GM23338 (cell line): ENCODE measurements around the gene MORC4. TPM values are rescaled to one million over a fixed set of nuclear protein-coding genes. Genes with fewer than 3 reads are reported as not detected.

Experiments
- ATAC-seq: fragments of 200-7000 bp; cut with Tn5 transposase; 3 replicates; pipeline ENCODE4 v1.9.1; 2020
- DNase-seq: peaks from one replicate; pipeline ENCODE4 v3.0.0-alpha.2; 2015; ENCODE audit warnings: low spot score
- H2AFZ ChIP-seq: fragments of 200-600 bp; sonication (generic); 2 replicates; pipeline ENCODE4 v1.8.0; 2016; ENCODE audit warnings: antibody characterized with exemption, mild to moderate bottlenecking, moderate library complexity
- H3F3A ChIP-seq: fragments of 200-600 bp; sonication (generic); replicated peaks from 2 replicates; pipeline ENCODE4 v1.8.0; 2017; ENCODE audit warnings: antibody characterized with exemption, mixed run types, low read depth
- H3K27ac ChIP-seq: fragments of 200-600 bp; sonication (generic); 2 replicates; pipeline ENCODE4 v1.6.1; 2016; ENCODE audit warnings: low read depth
- H3K27me3 ChIP-seq: fragments of 200-600 bp; sonication (generic); 2 replicates; pipeline ENCODE4 v1.8.0; 2016; ENCODE audit warnings: mild to moderate bottlenecking, mixed run types, moderate library complexity; ENCODE audit not compliant: insufficient read depth
- H3K36me3 ChIP-seq: fragments of 200-600 bp; sonication (generic); 2 replicates; pipeline ENCODE4 v1.8.0; 2016; ENCODE audit warnings: mild to moderate bottlenecking; ENCODE audit not compliant: insufficient read depth
- H3K4me1 ChIP-seq: fragments of 200-600 bp; sonication (generic); 2 replicates; pipeline ENCODE4 v1.8.0; 2016; ENCODE audit warnings: mild to moderate bottlenecking, moderate library complexity; ENCODE audit not compliant: insufficient read depth
- H3K4me2 ChIP-seq: fragments of 200-600 bp; sonication (generic); 2 replicates; pipeline ENCODE4 v1.7.1; 2017; ENCODE audit warnings: mixed run types
- H3K4me3 ChIP-seq: fragments of 200-600 bp; sonication (generic); 2 replicates; pipeline ENCODE4 v1.6.1; 2016; ENCODE audit warnings: mixed run types
- H3K79me2 ChIP-seq: fragments of 200-600 bp; sonication (generic); replicated peaks from 2 replicates; pipeline ENCODE4 v1.8.0; 2017; ENCODE audit warnings: mild to moderate bottlenecking; ENCODE audit not compliant: insufficient read depth
- H3K9me2 ChIP-seq: fragments of 200-600 bp; sonication (generic); 2 replicates; pipeline ENCODE4 v1.8.0; 2017; ENCODE audit not compliant: insufficient read depth
- H4K20me1 ChIP-seq: fragments of 200-600 bp; sonication (generic); replicated peaks from 2 replicates; pipeline ENCODE4 v1.8.0; 2017; ENCODE audit warnings: mild to moderate bottlenecking; ENCODE audit not compliant: insufficient read depth
- H3K27ac Mint-ChIP-seq: 2 replicates; pipeline ENCODE4 v1.8.0; 2020; ENCODE audit warnings: inconsistent platforms, mild to moderate bottlenecking, moderate library complexity, mixed read lengths
- H3K27me3 Mint-ChIP-seq: 3 replicates; pipeline ENCODE4 v1.8.0; 2022; ENCODE audit warnings: low read depth, mild to moderate bottlenecking, moderate library complexity, mixed read lengths, inconsistent platforms; ENCODE audit not compliant: insufficient read depth, poor library complexity
- H3K36me3 Mint-ChIP-seq: 3 replicates; pipeline ENCODE4 v1.8.0; 2021; ENCODE audit warnings: low read depth, mild to moderate bottlenecking, inconsistent platforms, moderate library complexity, mixed read lengths
- H3K4me1 Mint-ChIP-seq: 3 replicates; pipeline ENCODE4 v1.8.0; 2020; ENCODE audit warnings: mild to moderate bottlenecking, inconsistent platforms, mixed read lengths
- H3K4me3 Mint-ChIP-seq: 3 replicates; pipeline ENCODE4 v1.8.0; 2021; ENCODE audit warnings: moderate library complexity, mild to moderate bottlenecking, inconsistent platforms, mixed read lengths
- H3K9me3 Mint-ChIP-seq: 3 replicates; pipeline ENCODE4 v1.8.0; 2020; ENCODE audit warnings: moderate library complexity, mild to moderate bottlenecking, inconsistent platforms, mixed read lengths
- CREB1 ChIP-seq: fragments of 250-450 bp; sonication (Bioruptor Pico); IDR thresholded peaks from 2 replicates; pipeline ENCODE4 v1.5.0; 2020; ENCODE audit warnings: low read depth, mild to moderate bottlenecking, moderate library complexity
- EZH2 ChIP-seq: fragments of 200-600 bp; sonication (generic); IDR thresholded peaks from one replicate; pipeline ENCODE4 v1.8.0; 2017; ENCODE audit warnings: antibody characterized with exemption, mild to moderate bottlenecking, low read depth; ENCODE audit not compliant: unreplicated experiment
- EZH2phosphoT487 ChIP-seq: fragments of 200-600 bp; sonication (generic); IDR thresholded peaks from one replicate; pipeline ENCODE4 v1.8.1; 2018; ENCODE audit warnings: antibody characterized with exemption; ENCODE audit not compliant: unreplicated experiment
- POLR2AphosphoS5 ChIP-seq: IDR thresholded peaks from 2 replicates; pipeline ENCODE4 v1.6.1; 2016; ENCODE audit warnings: antibody characterized with exemption, low read depth
- REST ChIP-seq: IDR thresholded peaks from one replicate; pipeline ENCODE4 v1.6.1; 2018; ENCODE audit warnings: antibody characterized with exemption; ENCODE audit not compliant: unreplicated experiment
- ZNF114 ChIP-seq: fragments of 250-450 bp; sonication (Bioruptor Pico); IDR thresholded peaks from 2 replicates; pipeline ENCODE4 v1.5.0; 2020; ENCODE audit warnings: mild to moderate bottlenecking, moderate library complexity
- ZNF331 ChIP-seq: fragments of 250-450 bp; sonication (Bioruptor Pico); IDR thresholded peaks from 2 replicates; pipeline ENCODE4 v1.5.0; 2020; ENCODE audit warnings: low read depth, mild to moderate bottlenecking, moderate library complexity
- ZNF462 ChIP-seq: fragments of 250-450 bp; sonication (Bioruptor Pico); IDR thresholded peaks from 2 replicates; pipeline ENCODE4 v1.5.0; 2020; ENCODE audit warnings: mild to moderate bottlenecking, moderate library complexity
- polyA plus RNA-seq: library from polyadenylated mRNA; unstranded; fragments of >200 nt; fragmentation: Nextera tagmentation; extraction: Ambion mirVana; gene quantifications from 2 replicates; pipeline ENCODE4 v1.2.1, GENCODE V29; 2016
- total RNA-seq: library from RNA; depleted of rRNA; stranded (reverse); fragments of >200 nt; shearing (Covaris generic); gene quantifications from 2 replicates; pipeline ENCODE4 v1.2.3, GENCODE V29; 2014
- TF ChIP-seq, protein P1 (sequence below), 2 experiments: fragments of 200-600 bp in 1 of 2; sonication (generic) in 1 of 2; conservative IDR thresholded peaks; 2 replicates each; pipeline versions ENCODE4 v1.5.1 to v1.6.1; 2016 to 2017; ENCODE audit warnings: antibody characterized with exemption in 2 of 2, low read depth in 2 of 2, mild to moderate bottlenecking in 2 of 2, moderate library complexity in 1 of 2

The MORC4 gene
- total and polyA plus RNA-seq, 2 experiments from 2014 or later: 1.6 to 1.7 TPM

DNA sequence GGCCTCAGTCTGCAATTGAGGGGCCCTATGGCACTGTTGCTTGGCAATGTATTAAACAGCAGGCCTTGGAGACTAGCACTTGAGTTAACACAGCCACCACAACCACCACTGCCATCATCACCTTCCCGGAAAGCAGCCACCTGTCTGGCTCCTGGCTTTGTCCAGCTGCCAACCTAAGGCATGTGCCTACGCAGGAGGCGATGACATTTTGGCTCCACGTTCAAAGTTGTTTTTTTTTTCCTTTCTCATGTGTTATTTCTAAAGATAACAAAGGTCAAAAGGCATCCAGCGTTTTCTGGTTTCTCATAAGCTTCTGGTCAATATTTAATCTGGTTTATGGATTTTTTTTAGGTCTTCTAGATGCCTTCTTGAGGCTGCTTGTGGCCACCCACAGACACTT is 72.3 kb downstream of the MORC4 start:
- Mint-ChIP-seq H3K27ac (no peak overlapping the region), H3K27me3 (no peaks in the 10 kb centered on the region), H3K36me3 (no peaks in the 10 kb centered on the region), H3K4me1 (no peaks in the 10 kb centered on the region), H3K9me3 (no peaks in the 10 kb centered on the region), H3K4me3 (no peak overlapping the region)
- no peak overlapping the region for H3K4me2 ChIP-seq
- no peaks in the 10 kb centered on the region for H3K9me2 ChIP-seq
- no peak for ATAC-seq
- no peak overlapping the region for H3K27ac ChIP-seq
- H3K36me3 ChIP-seq: no peaks in the 10 kb centered on the region
- TF ChIP-seq ZNF331 (CRISPR knock-in tag) (no peak), EZH2phosphoT487 (no peak), EZH2 (no peak), CREB1 (CRISPR knock-in tag) (no peak), POLR2AphosphoS5 (no peak), ZNF114 (CRISPR knock-in tag) (no peak)
- TF ChIP-seq, protein P1, sequence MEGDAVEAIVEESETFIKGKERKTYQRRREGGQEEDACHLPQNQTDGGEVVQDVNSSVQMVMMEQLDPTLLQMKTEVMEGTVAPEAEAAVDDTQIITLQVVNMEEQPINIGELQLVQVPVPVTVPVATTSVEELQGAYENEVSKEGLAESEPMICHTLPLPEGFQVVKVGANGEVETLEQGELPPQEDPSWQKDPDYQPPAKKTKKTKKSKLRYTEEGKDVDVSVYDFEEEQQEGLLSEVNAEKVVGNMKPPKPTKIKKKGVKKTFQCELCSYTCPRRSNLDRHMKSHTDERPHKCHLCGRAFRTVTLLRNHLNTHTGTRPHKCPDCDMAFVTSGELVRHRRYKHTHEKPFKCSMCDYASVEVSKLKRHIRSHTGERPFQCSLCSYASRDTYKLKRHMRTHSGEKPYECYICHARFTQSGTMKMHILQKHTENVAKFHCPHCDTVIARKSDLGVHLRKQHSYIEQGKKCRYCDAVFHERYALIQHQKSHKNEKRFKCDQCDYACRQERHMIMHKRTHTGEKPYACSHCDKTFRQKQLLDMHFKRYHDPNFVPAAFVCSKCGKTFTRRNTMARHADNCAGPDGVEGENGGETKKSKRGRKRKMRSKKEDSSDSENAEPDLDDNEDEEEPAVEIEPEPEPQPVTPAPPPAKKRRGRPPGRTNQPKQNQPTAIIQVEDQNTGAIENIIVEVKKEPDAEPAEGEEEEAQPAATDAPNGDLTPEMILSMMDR (conservative IDR thresholded peaks at IDR 0.05; ENCODE audit: low read depth in 2 of 2): no peak
- no peaks in the 10 kb centered on the region for H4K20me1 ChIP-seq
- no peak for DNase-seq
- no peaks in the 10 kb centered on the region for H3K4me1 ChIP-seq
- no peak overlapping the region for H2AFZ ChIP-seq
- no peaks in the 10 kb centered on the region for H3K79me2 ChIP-seq
- no peaks in the 10 kb centered on the region for H3K27me3 ChIP-seq
- no peaks in the 10 kb centered on the region for H3F3A ChIP-seq
- no peak overlapping the region for H3K4me3 ChIP-seq

GRCh38 chrX:106927023-106927422 is 73.0 kb downstream of the MORC4 start:
- no peaks in the 10 kb centered on the region for H3K79me2 ChIP-seq
- H4K20me1 ChIP-seq: no peaks in the 10 kb centered on the region
- no peak overlapping the region for H3K27ac Mint-ChIP-seq
- DNase-seq (no peak), ATAC-seq (no peak)
- no peaks in the 10 kb centered on the region for H3F3A ChIP-seq
- no peak overlapping the region for H2AFZ ChIP-seq
- H3K4me1 Mint-ChIP-seq: no peaks in the 10 kb centered on the region
- no peaks in the 10 kb centered on the region for H3K9me2 ChIP-seq
- no peak overlapping the region for H3K4me2 ChIP-seq
- H3K27me3 ChIP-seq: no peaks in the 10 kb centered on the region
- H3K4me3 ChIP-seq: no peak overlapping the region
- H3K27ac ChIP-seq: no peak overlapping the region
- no peak overlapping the region for H3K4me3 Mint-ChIP-seq
- no peaks in the 10 kb centered on the region for H3K27me3 Mint-ChIP-seq
- H3K9me3 Mint-ChIP-seq: no peaks in the 10 kb centered on the region
- H3K4me1 ChIP-seq: no peaks in the 10 kb centered on the region
- no peaks in the 10 kb centered on the region for H3K36me3 ChIP-seq
- H3K36me3 Mint-ChIP-seq: no peaks in the 10 kb centered on the region
- TF ChIP-seq ZNF462 (CRISPR knock-in tag) (no peak), POLR2AphosphoS5 (no peak), REST (no peak)
